Activated CD4-positive, alpha-beta T cell treated with anti-CD3 and anti-CD28 coated beads, Interleukin-2, amount 50 U/mL, for 24 hours (primary cell): Measurements from ENCODE around the gene MCM7.
"Not testable (repeated sequence)": the region's sequence is repeated elsewhere in the genome, so short reads cannot be mapped to it uniquely, and the experiment has no call there.

Experiments used
- DNase-seq, 2 donors: peaks; one replicate each; pipeline ENCODE4 v3.0.0-alpha.2; 2020; ENCODE audit warnings: low read depth in 1 of 2, low spot score in 1 of 2

MCM7 gene

GRCh38 chr7:100101016-100101862 lies at the start of gene MCM7, which contains the start of gene AP4M1:
Gene MCM7 (minus strand): TSS chr7:100101397. CDS start chr7:100101294, 103 bp downstream.
Gene AP4M1 (plus strand): TSS chr7:100101643. CDS start chr7:100101715, 72 bp downstream.
- peak; percentile 89 to 97 for DNase-seq

- DNase-seq = peak; percentile 88 to 98
Measured at GRCh38 chr7:100148559-100149328, 47.5 kb upstream of the MCM7 start, which contains the start of gene LAMTOR4. Gene LAMTOR4 (plus strand): TSS chr7:100148918. CDS start chr7:100148973, 55 bp downstream.

DNA sequence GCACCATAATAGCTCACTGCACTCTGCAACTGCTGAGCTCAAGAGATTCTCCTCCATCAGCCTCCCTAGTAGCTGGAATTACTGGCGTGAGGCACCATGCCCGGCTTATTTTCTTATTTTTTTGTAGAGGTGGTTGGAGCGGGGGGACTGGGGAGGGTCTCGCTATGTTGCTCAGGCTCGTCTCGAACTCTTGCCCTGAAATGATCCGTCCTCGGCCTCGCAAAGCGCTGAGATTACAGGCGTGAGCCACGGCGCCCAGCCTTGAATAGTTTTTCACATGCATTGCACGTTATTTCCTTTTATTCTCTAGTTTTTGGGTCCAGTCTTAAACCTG lies 47.0 kb upstream of the MCM7 start:
- no peak for DNase-seq

- no peak for DNase-seq
Measured at GRCh38 chr7:100147278-100147677, 46.1 kb upstream of the MCM7 start.

DNA sequence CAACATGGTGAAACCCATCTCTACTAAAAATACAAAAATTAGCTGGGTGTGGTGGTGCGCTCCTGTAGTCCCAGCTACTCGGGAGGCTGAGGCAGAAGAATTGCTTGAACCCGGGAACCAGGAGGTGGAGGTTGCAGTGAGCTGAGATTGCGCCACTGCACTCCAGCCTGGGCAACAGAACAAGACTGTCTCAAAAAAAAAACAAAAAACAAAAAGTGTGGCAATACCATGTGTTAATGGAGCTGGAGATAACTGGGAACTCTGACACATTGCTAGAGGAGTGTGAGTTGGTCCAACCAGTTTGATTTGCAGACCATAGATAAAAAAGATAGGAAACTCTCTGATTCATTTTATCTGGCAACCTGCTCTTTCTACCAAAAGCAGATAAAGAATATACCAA lies 45.2 kb upstream of the MCM7 start:
- DNase-seq = not testable (repeated sequence)

DNA sequence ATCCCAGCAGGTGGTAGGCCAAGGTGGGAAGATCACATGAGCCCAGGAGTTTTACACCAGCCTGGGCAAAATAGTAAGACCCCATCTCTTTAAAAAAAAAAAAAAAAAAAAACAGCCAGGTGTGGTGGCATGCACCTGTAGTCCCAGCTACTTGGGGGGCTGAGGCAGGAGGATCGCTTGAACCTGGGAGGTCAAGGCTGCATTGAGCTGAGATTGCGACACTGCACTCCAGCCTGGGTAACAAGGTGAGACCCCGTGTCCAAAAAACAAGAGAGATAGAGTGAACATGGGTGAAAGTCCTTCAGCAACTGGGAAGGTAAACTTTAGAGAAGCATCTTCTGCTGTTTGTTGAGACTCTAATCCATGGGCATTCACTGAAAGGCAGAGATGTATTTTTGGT lies 41.3 kb upstream of the MCM7 start:
- DNase-seq = no peak

DNA sequence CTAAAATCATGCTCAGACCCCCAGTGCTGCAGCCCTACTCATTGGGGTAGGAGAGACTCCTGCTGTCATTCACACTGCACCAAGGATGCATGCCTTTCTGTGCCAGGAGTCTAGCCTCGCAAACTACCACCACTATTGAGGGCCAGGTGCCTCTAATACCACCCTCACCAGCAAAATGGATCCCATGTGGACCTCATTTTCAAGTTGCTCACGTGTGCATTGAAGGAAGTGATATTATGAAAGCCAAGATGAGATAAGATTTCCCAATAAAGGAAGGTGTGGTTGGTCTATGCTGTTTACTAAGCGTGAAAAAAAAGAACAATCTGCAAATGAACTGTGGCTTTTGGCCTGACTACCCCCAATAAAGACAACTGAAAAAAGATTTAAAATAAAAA lies 40.4 kb upstream of the MCM7 start:
- DNase-seq = no peak

DNA sequence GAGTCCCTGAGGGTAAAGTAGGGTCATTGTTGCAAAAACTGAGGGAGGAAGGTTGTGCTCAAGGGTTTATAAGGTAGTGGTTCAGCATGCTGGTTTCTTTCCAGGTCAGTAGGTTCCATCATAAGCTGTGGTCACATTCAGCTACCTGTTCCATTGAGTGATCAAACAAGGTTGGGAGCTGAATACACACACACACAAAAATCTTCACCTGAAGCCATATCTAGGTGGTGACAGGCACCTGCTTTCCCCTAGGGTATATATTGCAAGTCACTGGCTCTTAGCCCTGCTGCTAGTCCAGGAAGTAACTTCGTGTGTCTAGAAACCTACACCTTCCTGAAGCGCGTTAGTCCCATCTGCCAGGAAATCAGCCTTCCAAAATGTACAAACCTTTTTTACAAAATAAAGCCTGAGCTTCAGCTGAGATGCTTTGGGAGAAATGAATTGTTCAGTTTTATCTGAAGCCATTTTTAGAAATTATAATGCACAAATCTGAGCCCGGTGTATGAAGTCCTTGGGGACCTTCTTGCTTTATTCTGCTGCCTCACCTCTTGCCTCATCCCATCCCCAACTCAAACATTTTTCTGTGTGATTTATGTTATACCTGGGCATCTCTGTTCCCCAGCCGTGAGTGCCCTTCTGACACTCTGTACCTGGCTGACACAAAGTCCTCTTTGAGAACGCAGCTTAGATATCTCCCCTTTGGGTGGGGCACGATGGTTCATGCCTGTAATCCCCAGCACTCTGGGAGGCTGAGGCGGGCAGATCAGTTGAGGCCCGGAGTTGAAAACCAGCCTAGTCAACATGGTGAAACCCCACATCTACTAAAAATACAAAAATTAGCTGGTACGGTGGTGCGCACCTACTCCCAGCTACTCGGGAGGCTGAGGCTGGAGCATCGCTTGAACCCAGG lies 36.9 kb upstream of the MCM7 start:
- DNase-seq = no peak

DNA sequence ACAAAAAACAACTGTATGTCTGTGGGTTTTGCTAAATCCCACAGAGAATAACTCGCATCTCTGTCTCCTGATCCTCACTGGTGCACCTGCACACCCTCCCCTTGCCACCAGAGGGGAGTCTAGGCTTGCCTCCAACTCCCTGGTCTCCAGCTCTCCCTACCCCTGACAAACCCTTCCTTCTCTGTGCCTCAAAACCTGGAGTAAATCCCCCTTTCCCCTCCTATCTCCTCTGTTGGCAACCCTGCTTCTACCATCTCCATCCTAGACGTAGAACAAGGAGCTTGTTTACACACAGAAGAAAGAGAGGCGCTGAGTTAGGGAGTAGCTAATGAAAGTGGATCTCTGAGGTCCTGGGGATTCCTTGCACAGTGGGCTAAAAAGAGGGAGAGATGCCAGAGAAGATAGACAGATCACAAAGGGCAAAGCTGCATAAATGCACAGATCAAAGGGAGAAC lies 31.5 kb upstream of the MCM7 start:
- DNase-seq = peak in 1 of 2 donors; percentile 30

DNA sequence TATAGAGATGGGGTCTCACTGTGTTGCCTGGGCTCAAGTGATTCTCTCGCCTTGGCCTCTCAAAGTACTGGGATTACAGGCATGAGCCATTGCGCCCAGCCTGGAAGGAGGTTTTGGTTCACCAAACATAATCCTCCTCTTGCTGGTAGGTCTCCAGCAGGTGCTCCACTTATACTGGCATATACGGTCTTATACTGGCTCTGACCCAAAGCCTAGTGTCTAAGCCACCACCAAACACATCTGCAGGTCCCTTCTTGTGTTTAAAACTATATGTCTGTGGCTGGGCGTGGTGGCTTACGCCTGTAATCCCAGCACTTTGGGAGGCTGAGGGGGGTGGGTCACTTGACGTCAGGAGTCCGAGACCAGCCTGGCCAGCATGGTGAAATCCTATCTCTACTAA lies 30.9 kb upstream of the MCM7 start:
- no peak for DNase-seq

GRCh38 chr7:100130608-100131453 lies 29.6 kb upstream of the MCM7 start:
- DNase-seq = peak; percentile 72 to 74

DNA sequence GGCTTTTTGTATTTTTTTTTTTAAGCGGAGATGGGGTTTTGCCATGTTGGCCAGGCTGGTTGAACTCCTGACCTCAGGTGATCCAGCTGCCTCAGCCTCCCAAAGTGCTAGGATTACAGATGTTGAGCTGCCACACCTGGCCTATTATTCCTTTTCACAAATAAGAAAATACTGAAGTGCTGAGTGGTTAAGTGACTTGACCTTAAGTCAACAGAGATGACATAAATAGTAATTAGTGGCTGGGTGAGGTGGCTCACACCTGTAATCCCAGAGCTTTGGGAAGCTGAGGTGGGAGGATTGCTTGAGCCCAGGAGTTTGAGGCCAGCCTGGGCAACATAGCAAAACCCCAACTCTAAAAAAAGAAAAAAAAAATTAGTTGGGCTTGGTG lies 29.0 kb upstream of the MCM7 start:
- not testable (repeated sequence) for DNase-seq

GRCh38 chr7:100128637-100128963 lies 27.4 kb upstream of the MCM7 start:
- DNase-seq = no peak

GRCh38 chr7:100127866-100128636 lies 26.9 kb upstream of the MCM7 start:
- DNase-seq = peak in 1 of 2 donors; percentile 9

- peak; percentile 87 to 90 for DNase-seq
Measured at GRCh38 chr7:100126931-100127865, 26.0 kb upstream of the MCM7 start, which contains the start of gene MBLAC1. Gene MBLAC1 (plus strand): TSS chr7:100126967. CDS start chr7:100127396, 429 bp downstream.

DNA sequence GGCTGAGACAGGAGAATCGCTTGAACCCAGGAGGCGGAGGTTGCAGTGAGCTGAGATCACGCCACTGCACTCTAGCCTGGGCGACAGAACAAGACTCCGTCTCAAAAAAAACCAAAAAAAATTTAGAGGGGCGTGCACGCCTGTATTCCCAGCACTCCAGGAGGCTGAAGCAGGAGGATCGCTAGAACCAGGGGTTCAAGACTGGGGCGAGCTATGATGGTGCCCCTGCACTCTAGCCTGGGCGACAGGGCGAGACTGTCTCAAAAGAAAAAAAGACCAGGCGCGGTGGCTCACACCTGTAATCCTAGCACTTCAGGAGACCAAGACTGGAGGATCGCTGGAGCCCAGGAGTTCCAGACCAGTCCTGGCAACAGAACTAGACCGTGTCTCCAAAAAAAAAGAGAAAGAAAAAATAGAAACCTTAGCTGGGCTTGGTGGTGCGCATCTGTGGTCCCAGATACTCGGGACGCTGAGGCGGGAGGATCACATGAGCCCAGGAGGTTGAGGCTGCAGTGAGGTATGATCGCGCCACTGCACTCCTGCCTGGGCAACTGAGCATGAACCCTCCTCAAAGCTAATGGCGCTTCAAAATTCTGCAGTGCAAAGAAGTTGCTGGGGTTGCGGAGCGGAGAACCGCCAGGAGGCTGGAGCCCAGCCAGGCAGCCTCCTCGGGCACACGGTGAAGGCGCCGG lies 25.2 kb upstream of the MCM7 start:
- no peak for DNase-seq
